VCaP (cell line): ENCODE measurements around the gene OR6S1.
"Not testable (repeated sequence)": the region's sequence is repeated elsewhere in the genome, so short reads cannot be mapped to it uniquely, and the experiment has no call there.

Experiments
- H3K27ac ChIP-seq: fragments of 450-650 bp; 2 replicates; pipeline ENCODE4 v1.5.1; 2017
- TF ChIP-seq, protein P1 (sequence below): fragments of 450-650 bp; conservative IDR thresholded peaks from 2 replicates; pipeline ENCODE4 v1.5.1; 2017; ENCODE audit warnings: mild to moderate bottlenecking, moderate library complexity

Gene OR6S1

DNA sequence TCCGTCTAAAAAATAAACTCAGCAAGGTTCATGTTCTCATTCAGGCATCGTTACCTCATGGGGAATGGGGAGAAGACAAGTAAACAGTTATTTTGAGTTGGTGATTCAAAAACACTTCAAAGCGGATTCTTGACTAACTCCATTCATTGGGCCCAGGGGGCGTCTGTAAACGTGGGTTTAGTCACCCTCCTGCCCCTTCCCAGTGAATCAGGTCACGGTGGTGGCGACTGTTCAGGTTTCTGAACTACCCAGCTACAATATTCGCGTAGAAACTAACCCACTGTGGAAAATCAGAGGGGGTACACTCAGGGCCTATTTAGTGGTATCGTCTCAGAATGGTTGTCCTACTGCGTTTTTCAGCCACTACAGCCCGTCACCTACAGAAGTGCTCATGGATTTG, 15.2 kb downstream of the OR6S1 start:
- no peak overlapping the region for H3K27ac ChIP-seq
- TF ChIP-seq, protein P1, sequence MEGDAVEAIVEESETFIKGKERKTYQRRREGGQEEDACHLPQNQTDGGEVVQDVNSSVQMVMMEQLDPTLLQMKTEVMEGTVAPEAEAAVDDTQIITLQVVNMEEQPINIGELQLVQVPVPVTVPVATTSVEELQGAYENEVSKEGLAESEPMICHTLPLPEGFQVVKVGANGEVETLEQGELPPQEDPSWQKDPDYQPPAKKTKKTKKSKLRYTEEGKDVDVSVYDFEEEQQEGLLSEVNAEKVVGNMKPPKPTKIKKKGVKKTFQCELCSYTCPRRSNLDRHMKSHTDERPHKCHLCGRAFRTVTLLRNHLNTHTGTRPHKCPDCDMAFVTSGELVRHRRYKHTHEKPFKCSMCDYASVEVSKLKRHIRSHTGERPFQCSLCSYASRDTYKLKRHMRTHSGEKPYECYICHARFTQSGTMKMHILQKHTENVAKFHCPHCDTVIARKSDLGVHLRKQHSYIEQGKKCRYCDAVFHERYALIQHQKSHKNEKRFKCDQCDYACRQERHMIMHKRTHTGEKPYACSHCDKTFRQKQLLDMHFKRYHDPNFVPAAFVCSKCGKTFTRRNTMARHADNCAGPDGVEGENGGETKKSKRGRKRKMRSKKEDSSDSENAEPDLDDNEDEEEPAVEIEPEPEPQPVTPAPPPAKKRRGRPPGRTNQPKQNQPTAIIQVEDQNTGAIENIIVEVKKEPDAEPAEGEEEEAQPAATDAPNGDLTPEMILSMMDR: no peak

DNA sequence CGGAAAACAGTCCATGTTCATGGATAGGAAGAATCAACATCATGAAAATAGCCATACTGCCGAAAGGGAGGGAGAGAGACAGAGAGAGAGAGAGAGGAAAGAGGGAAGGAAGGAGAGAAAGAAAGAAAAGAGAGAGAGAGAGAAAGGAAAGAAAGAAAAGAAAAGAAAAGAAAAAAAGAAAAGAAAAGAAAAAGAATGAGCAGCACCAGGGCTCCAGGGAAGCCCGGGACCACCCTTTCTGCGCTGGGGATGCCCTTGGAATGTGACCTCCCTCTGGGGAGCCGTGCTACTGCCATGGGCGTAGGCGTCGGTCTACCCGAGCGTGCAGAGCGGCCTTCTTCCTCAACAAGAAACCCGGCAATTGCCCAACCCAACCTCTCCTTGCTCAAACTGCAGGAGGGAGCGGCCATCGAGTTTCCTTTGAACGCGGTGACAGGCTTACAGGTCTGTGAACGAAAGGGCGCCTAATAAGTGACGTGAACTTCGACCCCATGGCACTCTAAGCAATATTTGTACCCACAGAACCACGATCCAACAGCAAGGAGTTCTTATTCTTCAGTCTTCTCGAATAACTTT, 16.9 kb downstream of the OR6S1 start:
- TF ChIP-seq, protein P1: no peak
- H3K27ac ChIP-seq: no peak overlapping the region

DNA sequence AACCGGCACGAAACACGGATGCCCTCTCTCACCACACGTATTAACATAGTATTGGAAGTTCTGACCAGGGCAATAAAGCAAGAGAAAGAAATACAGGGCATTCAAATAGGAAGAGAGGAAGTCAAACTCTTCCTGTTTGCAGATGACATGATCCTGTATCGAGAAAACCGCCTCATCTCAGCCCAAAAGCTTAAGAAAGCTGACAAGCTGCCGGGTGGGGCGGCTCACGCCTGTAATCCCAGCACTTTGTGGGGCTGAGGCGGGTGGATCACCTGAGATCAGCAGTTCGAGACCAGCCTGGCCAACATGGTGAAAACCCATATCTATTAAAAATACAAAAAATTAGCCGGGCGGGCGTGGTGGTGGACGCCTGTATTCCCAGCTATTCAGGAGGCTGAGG, 17.7 kb downstream of the OR6S1 start:
- TF ChIP-seq, protein P1: no peak
- no peak overlapping the region for H3K27ac ChIP-seq

DNA sequence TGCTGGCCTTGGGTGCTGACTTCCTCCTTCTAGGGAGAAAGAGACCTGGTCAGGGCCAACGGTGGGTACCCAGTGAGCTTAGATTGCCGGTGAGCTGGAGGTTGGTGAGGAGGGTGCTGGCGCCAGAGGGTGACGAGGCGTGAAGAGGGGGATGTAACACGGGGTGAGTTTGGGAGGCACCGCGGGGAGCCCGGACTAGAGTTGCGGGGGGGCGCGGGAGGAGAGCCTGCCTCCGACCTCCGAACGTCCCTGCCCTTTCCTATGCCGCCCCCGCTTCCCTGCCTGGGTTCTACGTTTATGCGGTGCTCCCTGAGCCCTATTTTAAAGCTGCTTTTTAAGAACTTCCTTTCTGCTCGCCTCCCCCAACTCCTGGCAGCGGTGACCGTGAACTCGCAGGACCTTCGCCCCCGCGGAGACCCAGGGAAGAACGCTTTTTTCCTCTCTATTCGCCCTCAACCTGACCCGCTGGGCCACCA, 18.6 kb downstream of the OR6S1 start:
- no peak overlapping the region for H3K27ac ChIP-seq
- TF ChIP-seq, protein P1: no peak

DNA sequence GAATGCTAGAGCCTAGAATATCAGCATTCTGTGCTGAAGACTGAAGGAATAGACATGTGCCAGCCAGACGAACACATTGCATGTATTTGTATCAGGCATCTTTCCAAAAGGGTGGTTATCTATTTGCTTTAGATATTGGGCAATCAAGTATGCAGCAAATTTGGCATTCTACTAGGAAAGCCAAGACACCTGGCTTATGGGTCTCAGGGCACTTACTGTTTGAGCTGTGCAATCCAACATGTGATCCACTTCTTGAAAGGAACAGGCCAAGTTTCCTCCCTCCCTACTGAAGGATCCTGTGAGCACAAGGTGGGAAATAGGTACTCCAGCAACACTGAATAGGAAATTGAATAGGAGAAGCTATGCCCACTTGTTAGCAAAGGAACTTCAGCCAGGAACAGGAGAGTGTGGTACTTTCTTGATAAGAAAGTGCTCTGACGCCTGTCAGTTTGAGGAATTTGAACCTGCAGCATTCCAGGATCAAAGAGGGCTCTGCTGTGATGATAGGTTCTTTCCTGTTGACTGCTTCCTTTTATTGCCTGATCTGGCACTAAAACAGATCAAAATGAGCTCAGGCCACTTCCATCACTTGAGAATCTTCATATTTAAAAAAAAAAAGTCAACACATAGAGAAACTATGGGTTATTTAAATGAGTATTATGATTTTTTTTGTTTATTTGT, 20.6 kb downstream of the OR6S1 start:
- TF ChIP-seq, protein P1: no peak

GRCh38 chr14:20619688-20620087, 21.8 kb downstream of the OR6S1 start:
- not testable (repeated sequence) for H3K27ac ChIP-seq

More for the DNA sequence above, 20.6 kb downstream of the OR6S1 start:
- no peak overlapping the region for H3K27ac ChIP-seq

- H3K27ac ChIP-seq: no peak overlapping the region
These were observed 23.2 kb downstream of the OR6S1 start for GRCh38 chr14:20618271-20618749.

More at GRCh38 chr14:20618271-20618749, 23.2 kb downstream of the OR6S1 start:
- TF ChIP-seq, protein P1: no peak
